GM13976 (cell line): ENCODE data around the gene AMIGO1.
"Not testable (repeated sequence)": the region's sequence is repeated elsewhere in the genome, so short reads cannot be mapped to it uniquely, and the experiment has no call there.

Experiments used
- DNase-seq: peaks from one replicate; pipeline ENCODE4 v3.0.0; 2012; ENCODE audit warnings: low spot score
- in situ Hi-C: fragments of 300-500 bp; cut with MboI; formaldehyde crosslinking; loops from one replicate; pipeline ENCODE4 v1.12.0; 2022; ENCODE audit warnings: low sequenced_read_pairs, mixed read lengths, inconsistent platforms; ENCODE audit not compliant: unreplicated experiment
- TF ChIP-seq, protein P1 (sequence below): IDR thresholded peaks from 2 replicates; pipeline ENCODE4 v1.5.1; 2012; ENCODE audit warnings: borderline replicate concordance, mild to moderate bottlenecking; ENCODE audit not compliant: insufficient read depth; ENCODE audit errors: extremely low read depth, missing control alignments, control extremely low read depth

Gene AMIGO1

DNA sequence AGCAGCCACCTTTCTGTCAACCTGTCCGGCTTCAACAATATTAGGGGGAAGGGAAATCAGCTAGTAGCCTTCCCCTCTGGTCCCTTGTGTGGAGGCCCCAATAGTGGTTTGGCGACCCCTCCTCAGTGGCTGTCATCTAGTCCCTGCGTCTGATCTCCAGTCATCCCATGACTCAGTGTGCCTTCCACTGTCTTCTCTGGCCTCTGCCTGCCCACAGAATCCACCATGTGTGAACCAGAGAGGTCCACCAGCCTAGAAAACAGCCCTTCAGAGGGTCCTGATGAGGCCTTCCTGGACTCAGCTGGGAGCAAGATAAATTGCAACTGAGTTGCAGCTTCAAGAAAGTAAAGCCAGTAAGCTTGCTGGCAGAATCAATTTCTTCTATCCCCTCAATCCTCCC lies 29.6 kb downstream of the AMIGO1 start:
- DNase-seq = no peak
- TF ChIP-seq, protein P1, sequence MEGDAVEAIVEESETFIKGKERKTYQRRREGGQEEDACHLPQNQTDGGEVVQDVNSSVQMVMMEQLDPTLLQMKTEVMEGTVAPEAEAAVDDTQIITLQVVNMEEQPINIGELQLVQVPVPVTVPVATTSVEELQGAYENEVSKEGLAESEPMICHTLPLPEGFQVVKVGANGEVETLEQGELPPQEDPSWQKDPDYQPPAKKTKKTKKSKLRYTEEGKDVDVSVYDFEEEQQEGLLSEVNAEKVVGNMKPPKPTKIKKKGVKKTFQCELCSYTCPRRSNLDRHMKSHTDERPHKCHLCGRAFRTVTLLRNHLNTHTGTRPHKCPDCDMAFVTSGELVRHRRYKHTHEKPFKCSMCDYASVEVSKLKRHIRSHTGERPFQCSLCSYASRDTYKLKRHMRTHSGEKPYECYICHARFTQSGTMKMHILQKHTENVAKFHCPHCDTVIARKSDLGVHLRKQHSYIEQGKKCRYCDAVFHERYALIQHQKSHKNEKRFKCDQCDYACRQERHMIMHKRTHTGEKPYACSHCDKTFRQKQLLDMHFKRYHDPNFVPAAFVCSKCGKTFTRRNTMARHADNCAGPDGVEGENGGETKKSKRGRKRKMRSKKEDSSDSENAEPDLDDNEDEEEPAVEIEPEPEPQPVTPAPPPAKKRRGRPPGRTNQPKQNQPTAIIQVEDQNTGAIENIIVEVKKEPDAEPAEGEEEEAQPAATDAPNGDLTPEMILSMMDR = no peak
- in situ Hi-C loops = no loop called here

DNA sequence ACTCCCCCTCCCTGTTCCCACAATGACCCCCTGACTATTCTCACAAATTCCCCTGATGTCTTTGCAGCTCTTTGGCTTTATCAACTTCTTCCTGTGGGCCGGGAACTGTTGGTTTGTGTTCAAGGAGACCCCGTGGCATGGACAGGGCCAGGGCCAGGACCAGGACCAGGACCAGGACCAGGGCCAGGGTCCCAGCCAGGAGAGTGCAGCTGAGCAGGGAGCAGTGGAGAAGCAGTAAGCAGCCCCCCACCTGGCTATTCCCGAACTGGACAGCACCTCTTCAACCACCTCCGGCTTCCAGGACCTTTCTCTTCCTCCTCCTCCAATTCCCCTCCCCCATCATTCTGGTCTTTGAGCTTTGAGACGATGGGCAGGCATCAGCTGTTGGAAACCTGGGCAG lies 30.2 kb downstream of the AMIGO1 start:
- DNase-seq = no peak
- in situ Hi-C loops = no loop called here

DNA sequence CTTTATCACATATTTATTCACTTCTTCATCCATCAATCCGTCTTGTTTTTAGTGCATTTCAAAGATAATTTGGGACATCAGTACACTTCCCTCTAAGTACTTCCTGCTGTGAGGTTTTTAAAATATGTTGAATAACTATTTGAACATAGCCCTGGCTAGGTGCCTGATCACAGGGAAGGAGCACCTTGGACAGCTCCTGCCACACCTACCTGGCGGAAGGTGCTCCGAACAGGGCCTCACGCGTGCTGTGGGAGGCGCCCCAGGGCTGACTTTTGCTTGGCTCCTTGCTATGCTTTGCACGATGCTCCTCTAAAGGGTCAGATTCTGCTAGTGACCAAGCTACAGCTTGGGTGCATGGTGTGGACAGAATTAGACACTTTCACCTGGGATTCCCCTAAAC lies 30.7 kb downstream of the AMIGO1 start:
- DNase-seq = peak; percentile 53
- in situ Hi-C loops = no loop called here
- TF ChIP-seq, protein P1 = no peak

More for the DNA sequence above, 30.2 kb downstream of the AMIGO1 start:
- TF ChIP-seq, protein P1 = no peak

DNA sequence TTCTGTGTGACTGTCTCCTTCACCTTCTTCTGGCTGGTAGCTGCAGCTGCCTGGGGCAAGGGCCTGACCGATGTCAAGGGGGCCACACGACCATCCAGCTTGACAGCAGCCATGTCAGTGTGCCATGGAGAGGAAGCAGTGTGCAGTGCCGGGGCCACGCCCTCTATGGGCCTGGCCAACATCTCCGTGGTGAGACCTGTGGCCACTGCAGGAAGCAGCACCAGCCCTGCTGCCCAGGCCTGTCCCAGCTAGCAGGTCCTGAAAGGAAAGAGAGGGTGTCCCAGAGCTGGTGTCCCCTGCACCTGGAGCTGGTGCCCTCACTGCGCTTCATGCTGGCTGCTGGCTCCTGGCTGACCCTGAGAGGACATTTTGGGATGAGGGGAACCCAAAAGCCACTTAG lies 31.7 kb downstream of the AMIGO1 start:
- no peak for DNase-seq
- TF ChIP-seq, protein P1 = no peak
- in situ Hi-C loops = no loop called here

DNA sequence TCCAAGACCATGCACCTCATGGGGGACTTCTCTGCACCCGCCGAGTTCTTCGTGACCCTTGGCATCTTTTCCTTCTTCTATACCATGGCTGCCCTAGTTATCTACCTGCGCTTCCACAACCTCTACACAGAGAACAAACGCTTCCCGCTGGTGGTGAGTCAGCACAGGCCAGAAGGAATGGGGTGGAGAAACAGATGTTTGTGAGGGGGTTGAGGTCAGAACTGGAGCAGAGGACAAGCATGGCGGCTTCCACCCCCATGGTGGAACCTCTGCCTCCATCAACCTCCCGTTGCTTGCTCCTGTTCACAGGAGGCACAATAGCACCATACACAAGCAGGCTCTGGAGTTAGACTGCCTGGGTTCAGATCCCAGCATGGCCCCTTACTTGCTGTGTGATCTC lies 32.7 kb downstream of the AMIGO1 start:
- TF ChIP-seq, protein P1 = no peak

DNA sequence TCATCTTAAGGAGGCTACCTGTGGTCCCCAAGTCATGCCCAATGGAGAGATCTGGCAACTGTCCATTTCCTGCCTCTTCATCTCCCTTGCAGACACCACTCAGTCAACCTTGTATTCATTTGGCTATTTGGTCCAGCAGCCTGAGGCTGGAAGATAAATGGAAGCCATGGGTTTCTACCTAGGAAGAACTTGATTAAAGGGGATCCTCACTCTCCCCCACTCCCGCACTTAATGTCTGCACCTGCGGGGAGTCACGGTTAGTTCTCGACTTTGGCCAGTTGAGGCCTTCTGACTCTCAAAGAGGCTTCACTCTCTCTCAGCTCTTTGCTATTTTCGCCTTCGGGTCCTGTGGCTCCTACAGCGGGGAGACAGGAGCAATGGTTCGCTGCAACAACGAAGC lies 34.3 kb downstream of the AMIGO1 start:
- DNase-seq = no peak
- TF ChIP-seq, protein P1 = no peak
- in situ Hi-C loops = no loop called here

More for the DNA sequence above, 32.7 kb downstream of the AMIGO1 start:
- in situ Hi-C loops = no loop called here
- no peak for DNase-seq

DNA sequence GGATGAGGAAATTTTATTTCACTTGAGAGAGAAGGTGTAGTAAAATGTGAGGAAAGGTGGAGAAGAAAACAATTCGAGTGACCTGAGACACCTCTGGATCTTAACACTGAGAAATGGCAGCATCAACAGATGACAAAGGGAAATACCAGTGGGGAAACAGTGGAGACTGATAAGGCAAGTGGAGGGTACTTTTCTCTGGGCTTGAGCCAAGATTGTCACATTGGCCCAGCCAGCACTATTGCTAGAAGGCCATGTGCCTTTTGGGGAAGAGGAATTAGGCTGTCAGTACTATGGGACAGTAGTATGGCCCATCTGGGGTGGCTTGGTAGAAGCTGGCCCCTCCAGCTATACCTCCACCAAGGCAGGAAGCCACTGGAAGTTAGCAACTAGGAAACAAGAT lies 34.8 kb downstream of the AMIGO1 start:
- TF ChIP-seq, protein P1 = no peak
- in situ Hi-C loops = no loop called here
- DNase-seq = no peak

DNA sequence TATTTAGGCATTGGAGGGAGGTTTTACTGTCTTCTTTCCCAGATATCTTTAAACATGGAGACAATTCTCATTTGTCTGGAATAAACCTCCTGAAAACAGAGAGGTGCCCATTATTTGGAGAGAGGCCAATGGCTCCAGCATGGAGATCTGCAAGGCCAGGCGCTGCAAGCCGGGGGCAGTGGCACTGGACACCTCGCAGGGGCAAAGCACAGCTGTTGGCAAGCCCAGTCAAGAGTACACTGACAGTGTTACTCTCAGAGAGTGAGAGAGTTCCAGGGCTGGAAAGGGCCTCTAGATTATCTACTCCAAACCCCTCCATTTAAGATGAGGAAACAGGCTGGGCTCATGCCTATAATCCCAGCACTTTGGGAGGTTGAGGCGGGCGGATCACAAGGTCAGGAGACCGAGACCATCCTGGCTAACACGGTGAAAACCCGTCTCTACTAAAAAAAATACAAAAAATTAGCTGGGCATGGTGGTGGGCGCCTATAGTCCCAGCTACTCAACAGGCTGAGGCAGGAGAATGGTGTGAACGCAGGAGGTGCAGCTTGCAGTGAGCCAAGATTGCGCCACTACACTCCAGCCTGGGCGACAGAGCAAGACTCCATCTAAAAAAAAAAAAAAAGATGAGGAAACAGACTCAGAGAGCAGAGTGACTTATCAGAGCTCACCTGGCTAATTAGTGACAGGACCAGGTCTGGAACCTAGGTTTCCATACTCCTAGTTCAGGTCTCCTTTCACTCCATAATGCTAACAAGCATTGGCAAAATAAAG lies 36.1 kb downstream of the AMIGO1 start:
- in situ Hi-C loops, DNase-seq: not testable (repeated sequence)
